OCI-LY3 (cell line): ENCODE data around the gene TOLLIP.

Source experiments
- CTCF ChIP-seq: fragments of 200-600, 300-600 bp; sonication (generic); IDR thresholded peaks from 2 replicates; pipeline ENCODE4 v1.5.1; 2014; ENCODE audit warnings: antibody characterized with exemption, low read length, low read depth
- EZH2phosphoT487 ChIP-seq: fragments of 200-600 bp; shearing (Covaris generic); IDR thresholded peaks from 2 replicates; pipeline ENCODE4 v1.6.1; 2018; ENCODE audit warnings: antibody characterized with exemption, mixed run types, low read depth

GRCh38 chr11:1302461-1303125 lies 6.8 kb downstream of the TOLLIP start:
- TF ChIP-seq CTCF (no peak), EZH2phosphoT487 (no peak)
